ENCODE measurements around the gene ANGPTL4.

GRCh38 chr19:8357007-8357521 is 6.9 kb upstream of the ANGPTL4 start:
- TF ChIP-seq POLR2A (IDR thresholded peaks at IDR 0.05; ENCODE audit: extremely low read depth, insufficient read length): no peak
- no peak for TF ChIP-seq CTCF (IDR thresholded peaks at IDR 0.05; ENCODE audit: low read depth, low read length)
- TF ChIP-seq, protein P1, sequence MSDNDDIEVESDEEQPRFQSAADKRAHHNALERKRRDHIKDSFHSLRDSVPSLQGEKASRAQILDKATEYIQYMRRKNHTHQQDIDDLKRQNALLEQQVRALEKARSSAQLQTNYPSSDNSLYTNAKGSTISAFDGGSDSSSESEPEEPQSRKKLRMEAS (IDR thresholded peaks at IDR 0.05; ENCODE audit: low read depth, low read length): no peak
